Measurements from ENCODE around the gene DOHH.

DOHH gene, protein sequence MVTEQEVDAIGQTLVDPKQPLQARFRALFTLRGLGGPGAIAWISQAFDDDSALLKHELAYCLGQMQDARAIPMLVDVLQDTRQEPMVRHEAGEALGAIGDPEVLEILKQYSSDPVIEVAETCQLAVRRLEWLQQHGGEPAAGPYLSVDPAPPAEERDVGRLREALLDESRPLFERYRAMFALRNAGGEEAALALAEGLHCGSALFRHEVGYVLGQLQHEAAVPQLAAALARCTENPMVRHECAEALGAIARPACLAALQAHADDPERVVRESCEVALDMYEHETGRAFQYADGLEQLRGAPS

GRCh38 chr19:3500429-3501101, at the start of gene DOHH:
TSS of gene DOHH (minus strand) at chr19:3500674. CDS start at chr19:3496814, 3,860 bp downstream.
- peak; percentile 95 for DNase-seq (ENCODE audit: low spot score)

DNA sequence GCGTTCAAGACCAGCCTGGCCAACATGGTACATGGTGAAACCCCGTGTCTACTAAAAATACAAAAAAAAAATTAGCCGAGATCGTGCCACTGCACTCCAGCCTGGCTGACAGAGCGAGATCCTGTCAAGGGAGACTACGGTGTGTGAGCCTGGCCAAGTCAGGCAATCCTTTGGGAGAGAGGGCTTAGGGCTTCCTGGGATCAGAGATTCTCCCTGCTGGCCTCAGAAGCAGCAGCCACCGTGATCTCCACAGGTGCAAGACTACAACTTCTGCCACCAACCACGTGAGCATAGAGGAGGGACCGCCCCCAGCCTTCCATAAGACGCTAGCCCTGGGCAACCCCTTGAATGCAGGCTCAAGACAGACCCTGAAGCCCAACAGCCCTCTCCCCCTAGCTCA, 49.3 kb upstream of the DOHH start:
- DNase-seq (ENCODE audit: low spot score): no peak

DNA sequence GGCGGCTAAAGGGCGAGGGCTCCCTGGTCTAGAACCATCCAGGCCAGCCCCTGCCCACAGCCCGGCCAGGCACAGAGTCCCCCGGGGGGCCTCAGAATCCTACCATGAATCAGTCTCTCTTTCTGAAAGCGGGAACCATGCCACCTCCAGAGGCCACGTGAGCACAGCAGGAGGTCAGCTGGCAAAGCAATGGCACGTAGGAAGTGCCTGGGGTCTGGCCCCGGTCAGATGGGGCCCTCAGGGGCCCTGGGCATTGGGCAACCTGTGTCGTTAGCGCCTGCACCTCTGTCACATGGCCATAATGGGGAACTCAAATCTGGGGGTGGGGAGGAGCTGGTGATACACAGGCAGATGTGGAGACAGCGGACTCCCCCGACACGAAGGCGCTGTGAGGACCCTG, 48.1 kb upstream of the DOHH start:
- DNase-seq (ENCODE audit: low spot score): no peak

DNA sequence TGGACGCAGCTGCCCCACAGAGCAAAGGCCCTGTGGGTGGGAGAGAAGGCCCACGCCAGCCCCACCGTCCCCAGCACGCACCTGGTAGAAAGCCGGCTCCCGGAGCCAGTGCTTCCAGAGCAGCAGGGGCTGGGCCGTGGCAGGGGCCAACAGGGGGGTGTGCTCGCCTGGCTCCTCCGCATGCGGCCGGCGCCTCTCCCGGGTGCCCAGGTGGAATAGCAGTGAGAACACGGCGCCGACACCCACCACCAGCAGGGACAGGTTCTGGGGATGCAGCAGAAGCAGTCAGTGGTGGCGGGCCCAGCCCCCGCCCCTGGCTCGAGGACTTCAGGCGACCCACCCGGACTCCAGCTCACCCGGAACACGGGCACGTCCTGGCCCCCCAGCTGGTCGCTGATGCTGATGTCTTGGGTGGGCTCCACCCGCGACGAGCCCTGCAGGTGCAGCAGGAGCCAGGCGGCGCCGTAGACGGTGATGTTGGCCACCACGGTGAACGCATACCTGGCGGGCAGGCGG, 47.4 kb upstream of the DOHH start:
- no peak for DNase-seq (ENCODE audit: low spot score)

GRCh38 chr19:3547301-3547731, 46.8 kb upstream of the DOHH start:
- DNase-seq (ENCODE audit: low spot score): peak; percentile 68

DNA sequence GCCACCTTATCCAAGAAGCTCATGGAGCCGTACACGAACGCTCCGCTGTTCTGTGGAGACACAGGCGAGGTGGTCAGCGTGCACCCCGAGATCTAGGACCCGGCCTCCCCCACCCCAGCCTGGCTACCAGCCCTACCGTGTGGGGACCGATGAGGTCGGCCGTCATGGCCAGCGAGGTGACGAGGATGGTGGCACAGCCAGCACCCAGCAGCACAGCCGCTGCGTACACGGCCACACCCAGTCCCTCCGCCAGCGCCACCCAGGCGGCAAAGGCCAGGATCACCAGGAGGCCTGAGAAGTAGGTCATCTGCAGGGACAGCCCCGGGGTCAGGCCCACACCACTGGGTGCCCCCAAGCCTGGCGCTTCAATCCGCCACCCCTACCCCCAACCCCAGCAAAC, 45.6 kb upstream of the DOHH start:
- no peak for DNase-seq (ENCODE audit: low spot score)

GRCh38 chr19:3545669-3546034, 45.2 kb upstream of the DOHH start:
- DNase-seq (ENCODE audit: low spot score): no peak

- DNase-seq (ENCODE audit: low spot score): peak; percentile 95
Observed at GRCh38 chr19:3544742-3545668, 44.5 kb upstream of the DOHH start.

- DNase-seq (ENCODE audit: low spot score): no peak
Observed at GRCh38 chr19:3544058-3544376, 43.5 kb upstream of the DOHH start.

GRCh38 chr19:3543150-3544057, 42.9 kb upstream of the DOHH start:
- no peak for DNase-seq (ENCODE audit: low spot score)

- DNase-seq (ENCODE audit: low spot score): no peak
Observed at GRCh38 chr19:3539756-3540118, 39.3 kb upstream of the DOHH start.

DNA sequence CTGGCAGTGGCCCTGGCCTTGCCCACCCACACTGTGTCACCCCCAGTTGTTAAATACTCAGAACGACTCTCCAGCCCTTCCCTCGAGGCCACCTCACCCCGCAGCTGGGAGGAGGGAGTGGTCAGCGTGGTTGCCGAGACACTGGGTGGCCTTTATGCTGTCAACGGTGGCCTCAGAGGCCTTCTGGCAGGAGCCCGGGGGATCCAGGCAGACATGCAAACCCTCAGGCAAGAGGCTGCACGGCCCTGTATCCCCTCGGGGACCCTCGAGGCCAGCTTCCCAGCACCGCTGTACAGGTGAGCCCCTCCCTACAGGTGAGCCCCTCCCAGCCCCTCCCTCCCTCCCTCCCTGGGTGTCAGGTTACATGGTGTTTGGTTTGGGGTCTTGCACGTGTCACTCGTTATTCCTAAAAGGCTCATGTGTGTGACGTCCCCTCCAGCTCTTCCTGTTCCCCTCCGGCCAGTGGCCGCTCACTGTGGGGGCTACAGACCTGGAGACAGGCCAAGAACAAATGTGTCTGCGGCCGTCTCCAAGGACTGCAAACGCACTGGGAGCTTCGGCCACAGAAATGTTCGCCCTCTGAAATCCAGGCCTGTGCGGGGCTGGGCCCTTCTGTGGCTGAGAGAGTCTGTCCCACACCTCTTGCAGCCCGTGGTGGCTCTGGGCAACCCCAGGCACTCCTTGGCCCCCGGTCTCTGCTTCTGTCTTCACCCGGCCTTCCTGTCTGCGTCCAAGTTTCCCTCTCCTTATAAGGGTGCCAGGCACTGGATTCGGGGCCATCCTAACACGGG, 38.7 kb upstream of the DOHH start, which contains the start of gene TEKTIP1:
Gene TEKTIP1 (plus strand): TSS at position 210 of the 791 bp plus-strand sequence. CDS start 4 bp downstream, at position 214.
- DNase-seq (ENCODE audit: low spot score): peak; percentile 70

DNA sequence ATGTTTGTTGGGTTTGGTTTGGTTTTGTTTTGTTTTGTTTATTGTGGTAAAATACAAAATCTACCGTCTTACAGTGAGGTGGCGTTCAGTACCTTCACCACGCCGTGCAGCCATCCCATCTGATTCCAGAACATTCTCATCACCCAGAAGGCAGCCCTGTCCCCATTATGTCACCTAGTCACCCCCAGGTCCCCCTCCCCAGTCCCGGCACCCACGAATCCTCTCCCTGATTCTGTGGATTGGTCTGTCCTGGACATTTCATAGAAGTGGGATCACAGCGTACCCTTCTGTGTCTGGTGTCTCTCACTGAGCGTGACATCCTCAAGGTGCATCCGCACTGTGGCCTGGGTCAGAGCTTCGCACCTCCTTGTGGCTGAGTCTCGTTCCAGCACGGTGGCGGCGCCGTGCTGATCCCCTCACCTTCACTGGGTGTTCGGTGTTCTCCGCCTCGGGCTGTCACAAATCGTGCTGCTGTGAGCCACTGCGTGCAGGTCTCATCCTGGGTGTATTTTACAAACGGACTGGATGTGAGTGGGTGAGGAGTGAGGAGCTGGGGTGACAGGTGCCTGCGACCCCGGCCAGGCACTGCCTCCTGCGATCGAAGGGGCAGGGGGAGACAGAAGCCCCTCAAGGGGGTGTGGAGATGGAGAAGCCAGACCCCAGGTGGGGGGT, 37.9 kb upstream of the DOHH start:
- no peak for DNase-seq (ENCODE audit: low spot score)

DNA sequence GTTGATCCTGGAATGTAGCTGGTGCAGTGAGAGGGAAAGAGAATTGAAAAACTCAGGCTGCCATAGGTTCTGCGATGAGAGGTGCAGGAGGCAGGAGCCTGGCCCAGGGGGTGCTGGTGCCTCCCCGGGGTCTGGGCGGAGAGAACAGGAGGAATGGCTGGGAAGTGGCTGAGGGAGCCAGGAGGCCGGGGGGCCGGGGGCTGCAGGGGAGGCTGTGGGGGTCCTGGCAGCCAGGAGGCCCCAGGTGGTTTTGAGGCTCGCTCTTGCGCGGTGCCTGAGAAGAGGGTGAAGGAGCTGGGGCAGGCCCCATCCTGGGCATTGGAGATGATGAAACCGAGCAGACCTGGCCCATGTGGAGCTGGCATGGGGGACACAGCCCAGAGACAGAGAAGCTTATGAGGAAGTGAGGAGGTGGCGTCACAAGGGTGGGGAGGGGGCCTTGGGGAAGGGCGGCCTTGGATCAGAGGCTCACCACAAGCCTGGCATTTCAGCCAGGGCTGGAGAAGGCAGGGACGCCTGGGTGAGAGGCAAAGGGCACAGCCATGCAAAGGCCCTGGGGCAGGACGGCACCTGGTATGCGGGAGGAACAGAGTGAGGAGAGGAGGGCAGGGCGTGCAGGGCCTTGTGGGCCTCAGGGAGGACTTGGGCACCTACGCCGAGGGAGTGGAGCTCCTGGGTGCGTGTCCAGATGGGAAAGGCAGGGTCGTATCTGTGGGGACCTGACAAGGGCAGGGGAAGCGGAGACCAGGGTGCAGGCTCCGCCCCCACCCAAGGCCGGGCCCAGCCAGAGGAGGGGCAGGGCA, 37.2 kb upstream of the DOHH start:
- no peak for DNase-seq (ENCODE audit: low spot score)

DNA sequence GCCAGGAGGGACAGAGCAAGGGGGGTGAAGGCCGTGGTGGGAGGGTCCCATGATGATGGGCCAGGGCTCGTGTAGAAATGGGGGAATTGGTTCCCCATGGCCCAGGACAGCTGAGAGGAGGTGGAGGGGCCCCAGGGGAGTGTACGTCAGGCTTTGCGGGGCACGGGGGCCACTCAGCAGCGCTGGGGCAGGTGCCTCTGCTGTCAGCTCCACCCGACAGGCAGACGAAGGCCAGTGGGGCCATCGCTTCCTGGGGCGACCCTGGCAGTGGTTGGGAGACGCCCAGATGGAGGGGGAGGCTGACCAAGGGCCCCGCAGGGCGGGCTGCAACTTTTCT, 36.6 kb upstream of the DOHH start:
- DNase-seq (ENCODE audit: low spot score): no peak

GRCh38 chr19:3536429-3537100, 36.1 kb upstream of the DOHH start:
- DNase-seq (ENCODE audit: low spot score): no peak

GRCh38 chr19:3535981-3536380, 35.5 kb upstream of the DOHH start:
- DNase-seq (ENCODE audit: low spot score): no peak

- DNase-seq (ENCODE audit: low spot score): no peak
Observed at GRCh38 chr19:3535563-3535965, 35.1 kb upstream of the DOHH start.

DNA sequence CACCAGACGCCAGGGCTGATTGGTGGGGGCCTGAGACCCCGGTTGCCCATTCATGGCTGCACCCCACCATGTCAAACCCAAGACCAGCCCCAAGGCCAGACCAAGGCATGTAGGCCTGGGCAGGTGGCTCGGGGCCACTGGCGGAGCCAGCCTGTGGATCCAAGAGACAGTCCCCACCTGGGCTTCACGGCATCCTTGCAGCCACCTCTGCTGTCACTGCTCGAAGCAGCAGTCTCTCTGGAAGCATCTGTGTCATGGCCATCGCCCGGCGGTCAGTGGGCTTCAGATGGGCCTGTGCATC, 34.7 kb upstream of the DOHH start:
- DNase-seq (ENCODE audit: low spot score): no peak

All from iPS-NIHi11 (cell line).